Kidney capillary endothelial cell (primary cell): Measurements from ENCODE around the gene DEGS2.

Experiments
- DNase-seq: peaks from one replicate; pipeline ENCODE4 v3.0.0-alpha.2; 2018; ENCODE audit warnings: low spot score

Gene DEGS2

DNA sequence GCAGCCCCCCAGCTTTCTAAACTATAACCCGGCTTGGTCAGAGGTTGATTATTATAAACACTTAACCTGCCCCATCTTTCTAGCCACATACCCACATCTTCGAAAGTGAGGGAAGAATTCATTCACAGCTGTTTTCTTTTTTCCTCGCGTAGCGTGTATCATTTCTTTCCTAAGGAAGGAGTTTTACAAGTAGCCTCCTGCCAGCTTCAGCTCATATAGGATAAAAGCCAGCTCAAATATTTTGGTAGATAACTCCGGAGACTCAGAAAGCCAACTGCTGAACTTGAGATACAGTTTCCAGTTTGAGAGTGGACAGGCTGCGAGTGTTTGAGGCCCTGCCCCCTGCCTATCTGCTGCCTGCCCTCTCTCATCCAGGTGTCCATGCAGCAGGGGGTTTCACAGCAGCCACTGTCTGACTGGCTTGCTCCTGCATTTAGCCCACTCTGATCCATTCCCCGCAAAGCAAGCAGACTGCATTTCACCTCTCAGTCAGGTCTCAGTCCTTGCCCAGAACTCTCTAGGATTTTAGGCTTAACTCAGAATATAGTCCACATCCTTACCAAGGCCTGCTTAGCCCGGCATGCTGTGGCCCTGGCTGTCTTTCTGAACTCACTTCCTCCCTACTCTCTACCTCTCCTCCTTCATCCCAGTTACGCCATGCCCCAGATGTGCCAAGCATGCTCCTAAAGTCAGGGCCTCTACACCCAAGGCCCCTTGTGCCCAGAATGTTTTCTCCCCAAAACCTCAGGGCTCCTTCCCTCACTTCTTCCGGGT is 47.3 kb downstream of the DEGS2 start:
- no peak for DNase-seq

DNA sequence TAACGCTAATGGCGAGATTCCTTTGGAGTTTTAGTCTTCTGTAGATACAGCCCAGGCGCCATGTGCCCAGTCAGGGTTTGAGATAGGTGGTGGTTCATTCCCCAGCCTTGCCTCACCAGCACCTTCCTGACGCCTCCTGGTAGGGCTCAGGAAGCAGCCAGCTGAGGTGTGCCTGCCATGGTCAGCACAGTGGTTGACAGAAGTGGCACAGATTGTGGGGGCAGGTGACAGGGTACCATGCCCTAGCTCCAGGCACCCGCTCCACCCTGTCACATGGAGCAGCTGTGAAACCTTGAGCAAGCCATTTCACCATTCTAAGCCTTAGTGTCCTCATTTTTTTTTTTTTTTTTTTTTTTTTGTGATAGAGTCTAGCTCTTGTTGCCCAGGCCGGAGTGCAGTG is 48.6 kb downstream of the DEGS2 start:
- DNase-seq, result no peak

DNA sequence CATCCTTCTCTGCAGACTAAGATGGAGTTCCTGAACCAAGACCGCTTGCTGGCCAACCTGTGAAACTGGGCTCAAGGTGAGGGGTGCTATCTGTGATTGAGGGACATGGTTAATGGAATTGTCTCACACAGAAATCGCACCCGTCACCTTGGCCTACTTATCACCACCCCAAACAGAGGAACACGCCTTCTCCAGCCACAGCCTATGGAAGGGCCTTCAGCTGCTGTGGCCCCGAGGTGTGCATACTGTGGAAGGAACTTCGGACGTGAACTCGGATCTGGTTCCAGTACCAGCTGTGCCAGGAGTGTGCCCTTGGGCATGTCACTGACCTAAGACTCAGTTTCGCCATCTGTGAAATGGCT is 49.9 kb downstream of the DEGS2 start:
- DNase-seq, result no peak

DNA sequence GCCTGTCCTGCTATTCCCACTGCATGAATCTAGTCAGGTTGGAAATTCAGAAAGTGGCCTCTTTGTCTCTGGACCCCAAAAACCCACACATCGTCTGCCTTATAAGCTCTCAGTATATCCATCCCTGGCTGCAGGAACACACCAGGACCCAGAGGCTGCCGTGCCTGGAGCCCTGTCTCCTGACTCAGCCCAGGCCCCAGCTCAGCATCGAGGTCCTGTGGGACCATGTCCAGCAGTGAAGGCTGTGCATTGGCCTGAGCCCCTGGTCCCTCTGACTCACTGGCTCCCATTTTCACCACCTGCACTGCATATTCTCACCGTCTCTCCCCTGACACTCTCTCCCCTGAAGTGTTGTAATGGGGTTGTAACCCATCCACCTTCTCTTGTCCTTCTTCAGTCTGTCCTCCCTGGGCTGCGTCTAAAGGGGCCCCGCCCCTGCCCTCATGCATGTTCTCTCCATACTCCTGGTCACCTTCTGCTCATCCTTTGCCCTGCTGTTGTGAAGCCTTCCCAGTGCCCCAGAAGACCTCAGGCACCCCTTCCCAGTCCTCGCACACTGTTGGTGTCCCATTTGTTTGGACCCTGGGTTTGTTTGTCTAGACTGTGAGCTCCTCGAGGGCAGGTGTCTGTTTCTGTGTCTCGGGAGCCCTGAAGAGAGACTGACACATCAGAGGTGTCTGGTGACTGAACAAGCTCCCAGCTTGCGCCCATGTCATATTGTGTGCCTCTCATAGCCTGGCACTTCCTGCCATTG is 50.4 kb downstream of the DEGS2 start:
- DNase-seq, result no peak

DNA sequence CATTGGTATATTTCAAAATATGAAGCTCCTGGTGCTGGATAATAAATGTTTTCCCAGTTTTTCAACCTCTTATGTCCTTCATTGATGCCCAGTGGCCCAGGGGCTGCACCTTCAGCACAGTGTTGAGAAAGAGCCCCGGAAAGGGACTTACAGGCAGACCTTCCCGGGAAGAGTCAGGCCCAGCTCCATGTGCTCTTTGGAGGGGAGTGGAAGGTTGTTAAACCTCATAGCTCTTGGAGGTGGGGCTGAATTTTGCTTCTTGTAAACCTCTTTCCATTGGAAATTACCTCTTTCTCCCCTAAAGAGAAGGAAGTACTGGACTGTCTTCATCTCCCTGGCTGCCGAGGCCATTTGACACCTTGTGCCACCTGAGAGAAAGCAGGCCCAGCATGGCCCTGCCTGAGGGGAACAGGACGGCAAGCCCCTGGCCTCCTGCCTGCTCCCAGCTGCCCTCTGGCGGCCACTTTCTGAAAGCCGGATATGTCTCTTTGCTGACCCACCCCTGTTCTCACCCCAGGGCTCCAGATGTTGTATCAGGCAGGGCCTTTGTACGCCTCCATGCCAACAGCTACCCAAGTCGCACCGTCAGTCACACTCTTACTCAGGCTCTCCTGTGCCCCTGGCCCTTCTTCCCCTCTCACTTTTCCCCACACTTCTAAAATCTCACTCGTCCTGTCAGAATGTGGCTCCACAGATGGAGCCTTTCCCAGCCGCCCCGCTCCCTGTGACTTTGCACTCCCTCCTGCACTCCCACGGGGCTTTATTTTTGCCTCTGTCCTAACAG is 51.2 kb downstream of the DEGS2 start:
- peak; percentile 51 for DNase-seq

DNA sequence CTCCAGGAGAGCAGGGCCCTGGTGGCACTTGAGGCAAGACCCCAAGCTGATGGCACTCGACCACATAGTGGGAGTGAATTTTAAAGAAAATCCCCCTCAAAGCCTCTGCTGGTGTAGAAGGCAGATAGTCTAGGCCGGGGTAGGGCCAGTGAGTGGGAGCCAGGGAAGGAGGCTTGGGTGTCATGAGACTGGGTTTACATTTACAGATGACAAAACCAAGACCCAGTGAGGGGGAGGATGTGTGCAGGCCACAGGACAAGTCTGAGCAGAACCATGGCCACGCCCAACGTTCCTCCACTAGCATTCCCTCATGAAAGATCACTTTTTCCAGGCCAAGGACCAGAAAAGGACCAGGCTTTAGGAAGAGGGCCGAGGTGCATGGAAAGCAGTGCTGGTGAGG is 52.2 kb downstream of the DEGS2 start:
- DNase-seq, result no peak

DNA sequence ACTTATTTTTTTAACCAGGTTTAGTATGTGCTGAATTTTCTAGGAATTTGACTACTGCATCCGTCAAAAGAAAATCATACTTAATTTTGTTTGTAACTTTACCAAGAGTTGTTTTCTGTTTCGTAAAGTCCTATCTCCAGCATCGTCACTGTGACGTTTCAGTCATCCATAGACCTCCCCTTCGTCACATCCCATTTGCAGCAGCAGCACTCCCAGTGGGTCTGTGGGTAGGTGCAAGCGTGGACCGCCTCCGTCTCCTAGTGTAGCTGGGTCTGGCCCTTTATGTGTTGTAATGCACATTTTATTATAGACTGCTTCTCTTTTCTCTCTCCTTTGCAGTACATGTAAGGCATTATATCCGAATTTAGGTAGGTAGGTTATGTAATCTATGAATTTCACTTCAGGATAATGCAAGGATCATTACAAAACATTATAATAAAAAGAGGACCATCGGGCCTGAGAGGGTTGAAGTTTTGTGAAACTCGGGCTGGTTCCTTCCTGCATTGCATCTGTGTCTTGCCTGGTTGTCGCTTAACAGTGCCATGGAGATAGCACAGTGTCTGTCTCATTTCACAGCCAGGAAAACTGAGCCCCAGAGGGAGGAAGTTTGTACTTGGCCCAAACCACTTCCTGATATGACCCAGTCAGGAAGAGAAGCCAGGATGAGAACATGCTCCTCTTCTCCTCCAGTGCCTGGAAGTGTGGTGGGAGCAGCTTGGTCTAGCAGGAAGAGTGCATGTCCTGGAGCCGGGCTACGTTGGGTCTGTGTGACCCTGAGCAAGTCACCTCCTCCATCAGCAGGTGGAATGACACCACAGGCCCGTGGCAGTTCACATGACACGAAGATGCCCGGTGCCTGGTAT is 53.0 kb downstream of the DEGS2 start:
- no peak for DNase-seq

DNA sequence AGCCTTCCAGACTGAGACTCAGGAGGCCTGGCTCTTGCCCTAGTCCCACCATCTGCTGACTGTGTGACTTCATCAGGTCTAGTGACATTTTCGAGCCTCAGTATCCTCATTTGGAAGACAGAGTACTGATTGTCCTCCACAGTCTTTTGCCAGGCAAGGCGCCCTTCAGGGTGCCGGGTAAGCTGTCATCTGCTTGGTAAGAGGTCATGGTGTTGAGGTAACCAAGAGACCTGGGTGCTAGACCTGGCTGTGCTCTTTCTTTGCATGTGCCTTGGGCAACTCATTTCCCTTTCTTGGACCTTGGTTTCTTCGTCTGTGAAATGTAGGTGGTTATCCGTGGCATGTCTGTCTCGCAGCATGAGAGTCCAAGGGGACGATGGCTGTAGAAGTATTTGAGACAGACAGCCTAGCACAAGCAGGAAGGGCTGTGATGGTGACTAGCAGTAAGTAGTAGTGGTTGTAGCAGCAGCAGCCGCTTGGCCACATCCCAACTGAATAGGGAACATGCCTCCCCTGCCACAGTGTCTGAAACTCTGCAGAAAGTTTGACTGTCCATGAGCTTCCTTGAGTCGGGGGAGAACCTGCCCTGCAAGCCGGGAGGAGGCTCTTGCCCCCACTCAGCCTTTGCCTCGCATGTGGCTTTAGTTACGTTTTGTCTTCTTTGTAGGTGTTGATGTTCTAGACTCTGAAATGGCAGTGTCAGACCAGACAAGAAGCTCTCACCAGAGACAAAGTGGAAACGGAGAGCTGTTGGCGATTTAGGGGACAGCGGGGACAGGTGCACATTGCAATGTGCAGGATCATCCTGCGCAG is 53.9 kb downstream of the DEGS2 start:
- DNase-seq, result no peak

DNA sequence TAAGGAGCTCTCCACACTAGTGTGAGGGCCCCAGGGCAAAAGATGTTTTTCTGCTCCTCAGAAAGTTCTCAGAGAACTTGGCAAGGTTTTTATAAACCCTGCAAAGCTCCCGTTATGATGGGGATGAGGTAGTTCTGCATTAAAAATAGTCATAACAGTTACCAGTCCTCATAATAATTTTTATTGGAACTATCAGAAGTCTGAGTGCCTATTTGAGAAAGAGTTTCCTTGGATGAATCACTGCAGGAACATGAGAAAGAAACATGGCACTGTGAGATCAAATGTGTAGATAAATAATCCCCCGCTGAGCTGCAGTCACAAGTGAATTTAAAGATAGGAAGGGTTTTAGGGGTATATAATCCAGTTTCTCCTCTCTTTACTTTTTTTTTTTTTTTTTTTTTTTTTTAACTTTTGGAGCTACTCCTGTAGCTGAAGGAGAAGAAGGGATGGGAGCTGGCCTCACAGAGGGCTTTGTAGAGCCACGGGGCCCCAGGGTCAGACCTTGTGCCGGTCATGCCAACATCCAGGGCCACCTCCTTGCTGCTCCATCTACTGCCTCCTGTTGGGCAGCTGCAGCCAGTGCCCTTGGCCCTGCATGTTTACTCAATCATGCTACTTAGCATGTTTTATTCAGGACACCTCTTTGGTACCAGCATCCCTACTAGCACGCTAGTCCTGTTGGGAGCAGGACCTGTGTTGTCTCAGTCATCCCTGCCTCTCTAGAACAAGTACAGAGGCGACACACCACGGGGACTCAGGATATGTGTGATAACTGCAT is 54.7 kb downstream of the DEGS2 start:
- DNase-seq, result no peak

DNA sequence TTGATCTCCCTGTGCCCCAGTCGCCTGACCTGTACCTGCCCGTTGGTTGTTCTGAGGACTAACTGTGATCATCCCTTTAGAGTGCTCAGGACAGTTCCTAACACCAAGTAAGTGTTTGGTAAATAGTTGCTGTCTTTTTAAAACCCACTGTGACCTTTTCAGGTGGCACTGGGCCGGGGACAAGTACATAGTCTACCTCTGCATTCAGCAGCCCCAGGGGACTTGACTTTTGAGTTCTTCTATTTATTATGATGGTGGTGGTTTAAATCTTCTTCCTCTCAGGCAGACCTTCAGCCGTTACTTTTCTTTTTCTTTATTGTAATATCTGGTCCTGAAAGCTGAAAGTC is 55.5 kb downstream of the DEGS2 start:
- DNase-seq, result no peak

DNA sequence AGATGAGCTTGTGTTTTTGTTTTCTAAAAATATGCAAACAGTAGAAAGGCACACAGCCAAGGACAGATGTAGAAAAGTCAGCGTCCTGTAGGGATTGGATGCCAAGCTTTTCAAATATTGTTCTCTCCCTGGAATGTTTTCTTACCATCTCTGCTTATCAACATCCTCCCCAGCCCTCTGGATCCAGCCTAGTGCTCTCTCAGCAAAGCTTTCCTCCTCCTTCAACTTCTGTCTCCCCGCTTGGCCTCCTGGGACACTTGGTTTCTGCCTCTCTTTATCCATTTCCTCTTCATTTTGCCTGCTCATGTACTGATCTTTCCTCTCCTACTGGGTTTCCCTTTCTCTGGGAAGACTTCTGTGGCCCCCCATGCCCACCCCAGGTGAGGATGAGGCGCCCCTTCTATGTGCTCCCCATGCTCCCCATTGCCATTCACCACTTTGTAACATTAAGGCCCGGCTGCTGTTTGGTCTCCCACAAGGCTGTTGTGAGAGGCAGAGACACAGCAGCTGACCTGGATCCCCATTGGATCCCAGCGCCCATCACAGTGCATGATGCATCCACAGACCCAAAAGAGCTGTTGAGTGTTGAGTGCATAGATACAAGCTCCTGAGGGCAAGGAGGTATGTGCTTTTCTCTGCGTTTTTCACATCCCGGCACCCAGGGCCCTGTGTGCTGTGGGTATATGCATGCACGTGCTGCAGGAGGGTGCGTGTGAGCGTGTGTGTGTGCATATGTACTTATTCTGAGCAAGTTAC is 56.0 kb downstream of the DEGS2 start:
- DNase-seq, result no peak

DNA sequence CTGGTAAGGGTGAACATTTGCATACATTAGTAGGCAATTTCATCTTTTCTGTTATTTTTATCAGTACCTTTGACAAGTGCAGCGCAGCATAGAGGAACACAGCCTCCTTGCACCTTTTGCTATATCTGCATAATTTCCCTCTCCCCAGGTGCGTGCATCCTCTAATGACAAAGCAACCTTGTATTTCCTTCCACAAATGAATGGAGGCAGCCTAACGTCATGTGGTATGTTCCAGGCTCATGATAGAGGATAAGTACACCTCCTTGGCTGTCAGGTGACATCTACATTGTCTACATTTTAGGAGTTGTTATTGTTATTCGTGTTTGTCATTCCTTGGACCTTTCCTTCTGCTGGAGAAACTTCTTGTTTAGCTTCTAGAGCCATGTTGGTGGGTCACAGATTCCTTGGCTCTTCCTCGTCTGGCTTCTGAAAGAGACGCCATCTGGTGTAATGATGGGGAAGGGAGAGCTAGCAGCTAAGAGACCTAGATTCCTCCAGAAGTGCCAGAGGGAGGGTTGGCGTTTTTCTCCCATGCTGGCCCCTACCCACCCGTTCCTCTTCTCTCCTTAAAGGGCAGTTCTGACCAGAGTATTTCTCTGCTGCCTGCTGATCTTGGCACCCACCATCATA is 57.2 kb downstream of the DEGS2 start:
- DNase-seq, result no peak

DNA sequence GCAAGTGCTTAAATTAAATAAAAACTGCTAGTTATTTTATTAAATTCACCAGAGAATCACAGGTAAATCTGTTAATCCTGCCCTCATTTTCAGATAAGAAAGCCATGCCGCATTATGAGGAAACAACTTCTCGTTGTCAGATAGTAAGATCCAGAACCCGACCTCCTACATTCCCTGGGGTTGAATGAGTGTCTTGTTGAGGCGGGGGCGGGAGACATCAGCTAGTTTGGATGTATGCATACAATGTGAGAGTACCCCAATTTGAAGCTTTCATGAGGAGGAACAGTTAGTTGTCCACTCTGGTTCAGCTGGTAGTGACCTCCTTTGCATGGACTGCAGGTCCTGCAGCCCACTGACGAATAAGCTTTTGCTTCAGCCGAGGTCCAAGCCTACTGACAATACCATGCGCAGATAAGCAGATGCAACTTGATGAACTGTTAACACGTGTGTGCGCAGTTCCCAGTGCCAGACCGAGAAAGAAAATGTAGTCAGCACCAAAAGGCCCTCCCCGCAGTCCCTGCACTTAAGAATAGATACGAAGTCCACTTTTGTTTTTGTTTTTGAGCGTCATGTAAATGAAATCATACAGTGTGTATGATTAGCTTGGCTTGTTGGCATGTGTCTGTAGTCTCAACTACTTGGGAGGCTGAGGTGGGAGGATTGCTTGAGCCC is 59.3 kb downstream of the DEGS2 start:
- DNase-seq, result no peak

DNA sequence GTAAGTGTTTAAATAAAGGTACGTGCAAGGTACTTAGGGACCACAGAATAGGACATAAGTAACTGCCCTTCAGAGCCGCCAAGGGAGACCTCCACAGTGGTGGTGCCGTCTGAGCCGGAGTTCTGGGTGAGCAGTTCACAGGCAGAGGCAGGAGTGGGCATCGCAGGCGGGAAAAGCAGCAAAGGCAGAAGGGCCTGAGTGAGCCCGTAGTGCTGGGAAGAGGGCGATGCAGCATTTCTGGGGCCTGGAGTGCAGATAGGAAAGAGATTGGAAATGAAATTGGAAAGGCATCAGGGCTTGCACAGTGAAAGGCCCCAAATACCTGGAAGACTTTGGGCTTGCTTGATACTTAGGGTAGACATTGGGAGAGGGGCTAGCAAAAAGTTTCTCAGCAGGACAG is 61.3 kb downstream of the DEGS2 start:
- no peak for DNase-seq

DNA sequence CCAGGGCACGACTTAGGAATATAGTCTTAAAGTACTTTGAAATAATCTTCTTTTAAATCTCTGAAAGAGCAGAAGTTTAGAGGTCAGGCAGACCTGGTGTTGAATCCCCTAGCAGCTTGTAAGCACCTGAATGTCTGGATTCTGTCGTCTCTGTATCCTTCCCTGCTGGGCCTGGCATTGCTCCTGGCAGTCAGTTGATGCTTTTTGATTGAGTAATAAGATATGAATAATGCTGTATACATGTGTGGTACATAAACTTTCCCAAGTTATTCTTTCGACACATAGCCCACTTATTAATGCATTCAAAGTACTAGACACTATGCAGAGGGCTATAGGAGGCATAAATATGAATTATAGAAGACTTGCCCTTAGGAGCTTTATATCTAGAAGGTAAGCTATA is 62.8 kb downstream of the DEGS2 start:
- no peak for DNase-seq
